GM12878 (cell line): ENCODE measurements around the gene SHLD1.

Experiments used
- HDGF ChIP-seq: fragments of 450-650 bp; IDR thresholded peaks from 2 replicates; pipeline ENCODE4 v1.6.1; 2016; ENCODE audit warnings: antibody characterized with exemption
- KDM1A ChIP-seq: fragments of 200-600 bp; sonication (generic); IDR thresholded peaks from 2 replicates; pipeline ENCODE4 v1.6.1; 2016; ENCODE audit warnings: borderline replicate concordance
- MEF2A ChIP-seq: IDR thresholded peaks from 2 replicates; pipeline ENCODE4 v1.6.1; 2011; ENCODE audit warnings: low read depth, mild to moderate bottlenecking, low read length, moderate library complexity; ENCODE audit not compliant: insufficient read depth
- POLR2AphosphoS5 ChIP-seq: IDR thresholded peaks from 2 replicates; pipeline ENCODE4 v1.6.1; 2011; ENCODE audit warnings: mild to moderate bottlenecking, low read length, inconsistent platforms
- RCOR1 ChIP-seq: conservative IDR thresholded peaks from 2 replicates; pipeline ENCODE4 v1.6.1; 2012; ENCODE audit warnings: low read depth, low read length, improper control_type of control experiment
- REST ChIP-seq: IDR thresholded peaks from 2 replicates; pipeline ENCODE4 v1.6.1; 2012; ENCODE audit warnings: mild to moderate bottlenecking, low read depth, low read length
- SMARCA5 ChIP-seq: fragments of 450-650 bp; IDR thresholded peaks from 2 replicates; pipeline ENCODE4 v1.6.1; 2017; ENCODE audit warnings: mild to moderate bottlenecking
- ZNF207 ChIP-seq: fragments of 450-650 bp; IDR thresholded peaks from 2 replicates; pipeline ENCODE4 v1.6.1; 2014; ENCODE audit warnings: antibody characterized with exemption, mild to moderate bottlenecking, borderline replicate concordance

GRCh38 chr20:5749952-5750779, at the start of gene SHLD1:
- TF ChIP-seq POLR2AphosphoS5 (peak; percentile 74), MEF2A (0 out of 2 replicates have a peak, but pooled peaks have one; percentile 26), KDM1A (no peak), RCOR1 (no peak), ZNF207 (no peak), REST (no peak), SMARCA5 (no peak), HDGF (no peak; the same call in 1 of the 2 replicates)
